Suppressor macrophage (primary cell): ENCODE measurements around the gene SHROOM1.
"Not testable (repeated sequence)": the region's sequence is repeated elsewhere in the genome, so short reads cannot be mapped to it uniquely, and the experiment has no call there.

Experiments used
- DNase-seq, 4 experiments: peaks; one replicate each; pipeline ENCODE4 v3.0.0-alpha.2; 2020 to 2022

SHROOM1 gene

DNA sequence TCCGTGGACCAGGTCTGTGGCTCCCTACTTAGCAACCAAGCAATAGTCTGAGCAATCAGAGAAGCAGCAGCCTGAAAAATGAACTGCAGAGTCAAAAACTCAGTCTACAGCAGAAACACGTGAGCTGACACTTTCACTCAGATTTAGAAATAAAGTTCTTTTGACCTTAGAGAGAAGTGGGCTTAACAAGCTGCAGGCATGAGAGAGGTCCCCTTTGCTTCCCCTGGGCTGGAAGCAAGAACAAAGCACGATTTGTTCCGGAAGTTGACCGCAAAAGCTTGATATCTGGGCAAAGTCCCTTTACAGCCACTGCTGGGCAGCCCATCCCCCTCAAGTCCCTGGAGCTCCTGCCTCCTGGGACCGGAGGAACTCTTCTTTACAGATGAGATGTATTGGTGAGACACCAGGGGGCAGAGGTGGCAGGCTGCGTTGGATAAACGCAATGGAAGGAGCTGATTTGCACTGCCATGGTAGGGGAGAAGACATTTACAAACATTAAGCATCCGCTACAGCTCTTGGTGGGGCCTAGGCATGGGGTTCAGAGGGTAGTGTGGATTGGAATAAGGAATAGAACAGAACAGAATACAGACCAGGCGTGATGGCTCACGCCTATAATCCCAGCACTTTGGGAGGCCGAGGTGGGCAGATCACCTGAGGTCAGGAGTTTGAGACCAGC lies 23.1 kb downstream of the SHROOM1 start:
- DNase-seq = no peak

DNA sequence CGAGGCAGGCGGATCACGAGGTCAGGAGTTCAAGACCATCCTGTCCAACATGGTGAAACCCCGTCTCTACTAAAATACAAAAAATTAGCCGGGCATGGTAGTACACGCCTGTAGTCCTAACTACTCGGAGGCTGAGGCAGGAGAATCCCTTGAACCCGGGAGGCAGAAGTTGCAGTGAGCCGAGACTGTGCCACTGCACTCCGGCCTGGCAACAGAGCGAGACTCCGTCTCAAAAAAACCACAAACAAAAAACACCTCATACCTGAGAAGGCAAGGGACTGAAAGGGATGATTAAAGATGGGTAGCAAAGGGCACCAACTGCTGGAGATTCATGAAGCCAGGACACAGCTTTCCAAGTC lies 23.7 kb downstream of the SHROOM1 start:
- DNase-seq = not testable (repeated sequence)

DNA sequence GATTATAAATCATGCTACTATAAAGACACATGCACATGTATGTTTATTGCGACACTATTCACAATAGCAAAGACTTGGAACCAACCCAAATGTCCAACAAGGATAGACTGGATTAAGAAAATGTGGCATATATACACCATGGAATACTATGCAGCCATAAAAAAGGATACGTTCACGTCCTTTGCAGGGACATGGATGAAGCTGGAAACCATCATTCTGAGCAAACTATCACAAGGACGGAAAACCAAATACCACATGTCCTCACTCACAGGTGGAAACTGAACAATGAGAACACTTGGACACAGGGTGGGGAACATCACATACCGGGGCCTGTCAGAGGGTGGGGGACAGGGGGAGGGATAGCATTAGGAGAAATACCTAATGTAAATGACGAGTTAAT lies 24.6 kb downstream of the SHROOM1 start:
- not testable (repeated sequence) for DNase-seq

DNA sequence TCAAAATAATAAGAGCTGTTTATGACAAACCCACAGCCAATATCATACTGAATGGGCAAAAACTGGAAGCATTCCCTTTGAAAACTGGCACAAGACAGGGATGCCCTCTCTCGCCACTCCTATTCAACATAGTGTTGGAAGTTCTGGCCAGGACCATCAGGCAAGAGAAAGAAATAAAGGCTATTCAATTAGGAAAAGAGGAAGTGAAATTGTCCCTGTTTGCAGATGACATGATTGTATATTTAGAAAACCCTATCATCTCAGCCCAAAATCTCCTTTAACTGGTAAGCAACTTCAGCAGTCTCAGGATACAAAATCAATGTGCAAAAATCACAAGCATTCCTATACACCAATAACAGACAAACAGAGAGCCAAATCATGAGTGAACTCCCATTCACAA lies 26.2 kb downstream of the SHROOM1 start:
- DNase-seq = not testable (repeated sequence)

DNA sequence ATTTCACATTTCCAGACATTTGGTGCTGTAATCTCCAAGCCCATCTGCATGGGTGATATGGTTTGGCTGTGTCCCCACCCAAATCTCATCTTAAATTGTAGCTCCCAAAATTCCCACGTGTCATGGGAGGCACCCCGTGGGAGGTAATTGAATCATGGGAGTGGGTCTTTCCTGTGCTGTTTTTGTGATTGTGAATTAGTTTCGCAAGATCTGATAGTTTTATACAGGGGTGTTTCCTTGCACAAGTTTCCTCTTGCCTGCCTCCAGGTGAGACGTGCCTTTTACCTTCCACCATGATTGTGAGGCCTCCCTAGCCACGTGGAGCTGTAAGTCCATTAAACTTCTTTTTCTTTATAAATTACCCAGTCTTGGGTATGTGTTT lies 27.8 kb downstream of the SHROOM1 start:
- not testable (repeated sequence) for DNase-seq

DNA sequence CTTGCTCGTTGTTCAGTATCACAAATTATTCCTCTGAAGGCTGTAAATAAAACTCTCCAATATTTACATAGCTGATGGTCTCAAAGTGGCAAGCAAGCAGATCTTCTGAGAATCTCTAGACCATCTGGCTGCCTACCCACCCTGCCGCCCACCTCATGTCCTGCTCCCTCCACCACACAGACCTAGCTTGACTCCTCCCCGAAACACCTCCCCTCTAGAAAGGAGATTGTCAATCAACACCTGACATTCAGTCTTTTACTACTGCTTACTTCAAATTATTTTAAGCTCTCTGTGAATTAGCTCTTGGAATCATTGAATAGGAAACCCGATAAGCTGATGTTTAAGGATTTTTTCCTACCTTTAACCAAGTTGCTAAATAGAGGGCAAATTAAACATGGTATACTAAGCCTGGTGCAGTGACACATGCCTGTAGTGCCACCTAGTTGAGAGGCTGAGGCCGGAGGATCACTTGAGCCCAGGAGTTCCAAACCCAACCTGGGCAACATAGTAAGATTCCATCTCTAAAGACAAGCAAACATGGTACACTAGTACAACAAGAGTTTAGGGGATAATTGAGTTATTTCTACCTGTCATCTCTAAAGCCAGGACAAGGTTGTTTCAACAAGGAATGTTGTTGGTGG lies 28.3 kb downstream of the SHROOM1 start:
- no peak for DNase-seq

DNA sequence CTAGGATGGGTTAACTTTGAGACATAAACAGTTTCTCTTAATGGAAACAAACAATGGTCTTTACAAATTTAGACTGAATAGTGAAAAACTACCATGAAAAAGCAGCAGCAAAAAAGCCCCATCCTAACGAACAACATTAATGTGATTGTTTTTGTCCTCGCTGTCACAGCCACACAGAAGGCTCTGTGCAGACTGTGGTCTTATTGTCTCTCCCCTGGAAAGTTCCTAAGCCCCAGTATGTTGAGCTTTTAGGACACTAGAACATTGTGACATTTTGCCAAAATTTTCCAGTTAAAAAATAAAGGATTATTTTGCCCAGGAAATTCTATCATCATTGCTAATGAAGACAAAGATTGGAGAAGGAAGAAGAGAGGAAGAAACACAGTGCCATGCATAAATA lies 29.9 kb downstream of the SHROOM1 start:
- DNase-seq = no peak

DNA sequence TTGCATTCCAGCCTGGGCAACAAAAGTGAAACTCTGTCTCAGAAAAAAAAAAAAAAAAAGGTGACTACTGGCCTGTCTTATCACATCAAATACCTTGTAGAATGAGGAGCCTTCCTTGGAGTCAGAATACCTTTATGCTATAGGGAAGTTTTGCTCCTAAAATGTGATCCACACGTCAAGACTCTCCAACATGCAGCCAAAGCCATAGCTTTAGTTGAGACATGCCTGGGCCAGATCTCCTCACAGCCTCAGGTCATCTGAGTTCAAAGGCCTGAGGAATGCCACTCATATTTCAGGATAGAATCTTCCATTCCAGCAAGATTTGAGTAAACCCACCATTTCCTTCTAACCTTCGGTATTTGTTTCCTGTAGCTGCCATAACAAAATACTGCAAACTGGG lies 31.1 kb downstream of the SHROOM1 start:
- no peak for DNase-seq

DNA sequence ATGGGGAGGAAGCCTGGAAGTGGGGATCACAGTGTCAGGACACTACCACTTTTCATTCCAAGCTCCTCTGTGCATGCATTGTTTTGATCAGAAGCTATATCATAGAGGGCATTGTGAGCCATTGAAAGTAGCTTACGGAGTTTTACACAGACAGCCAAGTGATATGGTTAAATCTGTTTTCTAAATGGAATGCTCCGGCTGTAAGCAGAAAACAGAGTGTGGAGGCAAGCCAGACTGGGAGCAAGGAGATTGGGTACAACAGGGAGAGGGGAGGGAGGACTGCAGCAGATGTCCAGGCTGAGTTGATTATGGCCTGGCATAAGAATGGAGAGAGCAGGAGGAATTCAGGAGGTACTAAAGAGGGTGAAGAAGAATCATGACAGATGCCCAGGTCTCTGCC lies 32.8 kb downstream of the SHROOM1 start:
- no peak for DNase-seq

DNA sequence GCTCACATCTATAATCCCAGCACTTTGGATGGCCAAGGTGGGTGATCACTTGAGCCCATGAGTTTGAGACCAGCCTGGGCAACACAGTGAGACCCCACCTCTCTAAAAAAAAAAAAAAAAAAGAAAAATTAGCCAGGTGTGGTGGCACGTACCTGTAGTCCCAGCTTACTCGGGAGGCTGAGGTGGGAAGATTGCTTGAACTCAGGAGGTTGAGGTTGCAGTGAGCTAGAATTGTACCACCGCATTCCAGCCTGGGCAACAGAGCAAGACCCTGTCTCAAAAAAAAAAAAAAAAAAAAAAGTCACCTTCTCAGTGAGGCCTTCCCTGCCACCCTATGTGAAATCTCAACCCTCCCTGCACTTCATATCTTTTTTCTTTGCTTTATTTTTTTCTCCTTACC lies 39.4 kb downstream of the SHROOM1 start:
- DNase-seq = no peak

DNA sequence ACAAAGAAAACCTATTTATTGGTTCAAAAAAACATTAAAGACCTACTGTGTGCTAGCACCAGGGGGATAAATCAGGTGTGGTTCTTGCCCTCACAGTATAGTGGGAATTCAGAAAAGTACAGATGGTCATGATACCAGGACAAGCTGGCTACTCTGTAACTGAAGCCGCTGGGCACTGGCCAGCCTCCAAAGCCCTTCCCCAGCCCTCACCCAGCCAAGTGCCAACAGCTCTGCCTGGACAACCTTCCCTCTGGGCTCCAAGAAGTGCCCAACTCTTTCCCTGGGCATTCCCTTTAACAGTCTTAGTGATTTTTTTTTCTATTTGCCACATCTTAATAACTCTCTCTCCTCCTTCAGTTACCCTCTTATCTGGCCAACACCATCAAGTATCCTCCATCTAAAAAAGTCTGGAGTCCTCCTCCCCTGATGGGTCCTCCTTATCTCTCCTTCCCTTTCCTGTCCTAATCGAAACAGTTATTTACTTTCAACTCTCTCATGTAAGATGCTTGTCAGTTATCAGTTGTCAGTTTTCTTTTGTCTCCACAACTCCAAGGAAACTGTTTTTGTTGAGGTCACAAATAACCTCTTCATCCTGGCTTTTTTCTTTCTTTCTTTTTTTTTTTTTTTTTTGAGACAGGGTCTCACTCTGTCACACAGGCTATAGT lies 40.1 kb downstream of the SHROOM1 start:
- DNase-seq = no peak

DNA sequence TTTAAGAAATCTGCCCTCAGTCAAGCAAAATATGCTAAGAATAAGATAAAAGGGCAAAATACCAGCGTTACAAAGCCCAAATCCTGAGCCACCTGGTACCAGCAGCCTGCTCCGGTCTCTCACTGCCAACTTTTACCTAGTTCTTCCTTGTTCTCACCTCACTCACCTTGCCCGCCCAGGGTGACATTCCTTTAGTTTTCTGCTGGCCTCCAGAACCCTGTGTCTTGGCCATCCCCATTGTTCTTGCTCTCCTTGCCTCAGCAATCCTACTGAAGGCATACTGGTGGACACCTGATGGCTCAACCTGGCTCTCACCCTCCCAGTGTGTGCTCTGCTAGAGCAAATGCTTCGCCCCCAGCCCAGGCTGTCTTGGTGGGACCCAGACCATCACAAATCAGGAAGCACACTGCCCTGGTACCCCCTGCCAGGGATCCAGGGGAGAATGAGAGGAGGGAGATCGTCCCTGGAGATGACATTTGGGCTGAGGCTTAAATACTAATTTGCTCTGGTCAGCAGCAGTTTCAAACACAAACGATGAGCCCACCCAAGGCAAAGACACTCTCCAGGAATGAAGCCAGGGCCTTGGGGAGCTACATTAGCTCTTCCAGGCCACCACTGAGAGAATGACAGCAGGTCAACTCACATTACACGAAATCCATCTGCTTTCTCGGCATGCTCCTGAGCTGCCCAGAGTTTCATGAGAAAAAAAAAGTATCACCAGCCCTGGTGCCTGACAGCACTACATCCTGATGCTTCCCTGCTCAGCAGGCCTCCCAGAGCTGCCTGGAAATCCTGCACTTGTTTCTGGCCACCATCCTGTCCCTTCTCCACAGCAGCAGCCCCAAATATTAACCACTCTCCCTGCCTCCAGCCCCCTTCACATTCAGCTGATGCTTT lies 41.2 kb downstream of the SHROOM1 start:
- no peak for DNase-seq

DNA sequence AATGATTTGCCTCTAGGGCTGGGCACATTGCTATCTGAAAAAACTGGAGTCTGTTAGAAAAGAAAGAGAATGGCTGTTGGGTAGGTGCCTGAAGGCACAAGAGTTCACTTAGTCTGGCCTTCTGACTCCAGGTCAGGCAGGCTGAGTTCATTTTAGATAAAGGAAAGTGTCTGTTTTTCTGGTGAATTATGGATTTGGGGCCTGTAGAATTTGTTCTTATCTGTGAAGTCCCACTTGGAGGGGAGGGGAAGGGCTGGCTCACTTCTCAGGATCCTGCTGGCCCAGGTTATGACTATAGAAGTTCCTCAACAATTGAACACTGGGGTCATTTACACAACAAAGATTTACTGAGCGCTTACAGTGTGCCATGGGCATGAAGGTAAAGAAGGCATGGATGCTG lies 41.9 kb downstream of the SHROOM1 start:
- DNase-seq = no peak

DNA sequence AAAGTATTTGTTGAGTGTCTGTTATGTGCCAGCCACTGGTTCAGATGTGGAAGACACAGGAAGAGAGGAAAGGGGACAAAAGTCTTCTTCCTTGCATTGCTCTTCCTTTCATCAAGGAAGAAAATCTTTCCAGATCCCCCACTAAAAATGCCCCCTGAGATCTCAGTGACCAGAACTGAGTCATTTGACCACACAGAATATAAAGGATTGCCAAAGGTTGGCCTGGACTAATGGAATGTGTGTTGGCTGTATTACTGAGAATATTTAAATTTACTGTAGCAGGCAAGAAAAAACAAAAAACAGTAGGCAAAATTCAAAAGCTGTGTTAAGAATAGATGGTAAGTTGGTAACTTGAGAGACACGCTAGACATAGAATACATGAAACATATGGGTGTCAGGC lies 43.4 kb downstream of the SHROOM1 start:
- no peak for DNase-seq

DNA sequence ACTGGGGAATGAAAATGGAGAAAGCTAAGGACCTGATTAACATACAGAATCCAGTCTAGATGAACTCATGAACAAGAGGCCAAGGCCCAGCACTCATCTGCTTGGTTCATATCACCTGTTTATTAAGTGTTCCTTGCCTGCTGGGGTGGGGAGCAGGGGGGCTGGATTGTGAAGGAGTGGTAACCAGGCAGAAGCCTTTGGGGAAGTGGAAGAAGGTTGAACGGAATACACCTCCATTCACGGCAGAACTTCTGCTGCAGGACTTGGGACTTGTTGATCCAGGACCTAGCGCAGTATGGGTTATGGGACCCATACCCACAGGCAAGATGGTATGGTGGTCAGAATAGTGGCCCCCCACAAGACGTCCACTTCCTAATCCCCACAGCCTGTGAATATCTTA lies 44.6 kb downstream of the SHROOM1 start:
- no peak for DNase-seq

DNA sequence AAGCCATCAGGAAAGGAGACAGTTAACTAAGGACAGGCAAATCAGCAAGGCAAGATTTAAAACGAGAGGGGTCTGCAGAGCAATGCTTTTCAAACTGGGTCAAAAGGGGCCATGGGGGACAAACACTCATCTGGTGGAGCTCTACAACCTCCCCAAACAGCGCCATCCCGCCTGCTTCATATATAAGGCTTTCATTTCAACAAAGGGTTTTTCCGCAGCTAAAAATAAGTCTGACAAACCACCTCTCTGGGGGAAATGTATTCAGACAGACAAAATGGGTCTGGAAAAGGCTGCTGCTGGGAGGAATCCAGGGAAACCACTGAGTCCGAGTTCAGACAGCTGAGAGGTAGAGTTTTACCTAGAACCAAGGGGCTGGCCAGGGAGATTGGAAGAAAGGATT lies 45.1 kb downstream of the SHROOM1 start:
- DNase-seq = no peak

DNA sequence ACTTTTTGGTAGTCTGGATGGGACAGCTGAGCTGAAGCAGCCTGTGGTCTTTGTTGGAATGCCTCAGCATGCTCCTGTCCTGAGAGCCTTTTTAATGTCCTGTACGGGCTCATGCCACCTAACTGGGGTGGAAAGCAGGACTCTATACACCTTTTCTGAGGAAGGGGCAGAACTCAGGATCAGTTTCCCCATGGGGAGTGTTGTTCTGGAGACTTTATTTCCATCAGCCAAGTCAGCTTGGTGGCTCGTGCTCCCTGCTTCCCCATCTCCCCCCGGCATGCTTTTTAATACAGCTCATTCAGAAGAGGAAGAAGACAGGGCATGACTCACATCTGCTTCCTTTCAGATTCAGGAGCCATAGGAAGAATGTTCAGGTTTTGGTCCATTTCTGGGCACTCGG lies 48.3 kb downstream of the SHROOM1 start:
- peak; percentile 67 to 81 (median 75) for DNase-seq

DNA sequence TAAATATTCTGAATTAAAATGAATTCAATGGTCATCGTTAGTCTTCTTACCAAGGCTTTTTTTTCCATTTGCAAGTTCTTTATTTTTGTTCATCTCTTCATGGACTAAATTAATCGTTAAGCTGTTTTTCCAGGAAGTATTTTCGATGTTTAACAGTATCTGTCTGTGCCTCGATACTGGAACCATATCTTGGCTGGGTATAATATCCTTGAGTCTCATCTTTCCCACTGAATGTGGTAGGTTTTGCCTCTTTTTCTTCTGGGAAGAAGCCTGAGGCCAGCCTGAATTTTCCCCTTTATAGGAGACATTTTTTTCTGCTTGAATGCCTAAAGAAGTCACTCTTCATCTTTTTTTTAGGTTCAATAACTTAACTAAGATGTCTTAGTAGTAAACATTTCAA lies 49.4 kb downstream of the SHROOM1 start:
- DNase-seq = no peak

DNA sequence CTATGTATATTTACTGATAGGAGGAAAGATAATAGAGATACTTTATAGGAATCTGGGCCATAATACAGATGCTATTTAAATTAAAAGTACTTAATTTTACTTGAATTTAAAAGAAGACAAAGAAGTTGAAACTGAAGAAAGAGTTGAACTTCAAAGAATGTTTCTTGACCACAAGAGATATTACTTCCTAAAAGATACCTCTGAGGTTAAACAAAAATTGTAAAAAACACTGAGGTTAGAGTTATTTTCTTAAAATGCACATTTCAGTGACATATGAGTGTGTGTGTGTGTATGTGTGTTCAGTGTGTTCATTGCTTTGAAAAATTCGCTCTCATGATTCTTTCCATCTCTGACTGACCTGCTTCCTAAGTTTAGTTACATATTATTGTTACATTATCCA lies 49.9 kb downstream of the SHROOM1 start:
- DNase-seq = no peak

DNA sequence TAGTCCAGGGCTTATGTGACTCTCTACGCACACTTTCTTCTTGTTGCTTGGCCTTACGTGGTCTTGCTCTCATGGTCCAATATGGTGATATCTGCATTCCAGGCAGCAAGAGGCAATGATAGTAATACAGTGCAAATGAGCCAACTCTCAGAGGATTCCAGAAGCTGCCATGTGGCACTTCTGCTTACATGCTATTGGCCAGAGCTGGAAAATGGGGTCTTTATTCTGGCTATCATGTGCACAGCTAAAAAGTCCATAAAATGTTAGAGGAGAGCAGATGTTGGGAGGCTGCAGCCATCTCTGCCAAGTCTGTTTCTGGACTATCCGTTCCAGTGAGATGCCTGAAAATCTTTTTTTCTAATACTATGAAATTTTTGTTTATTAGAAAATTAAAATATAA lies 50.5 kb downstream of the SHROOM1 start:
- DNase-seq = no peak

DNA sequence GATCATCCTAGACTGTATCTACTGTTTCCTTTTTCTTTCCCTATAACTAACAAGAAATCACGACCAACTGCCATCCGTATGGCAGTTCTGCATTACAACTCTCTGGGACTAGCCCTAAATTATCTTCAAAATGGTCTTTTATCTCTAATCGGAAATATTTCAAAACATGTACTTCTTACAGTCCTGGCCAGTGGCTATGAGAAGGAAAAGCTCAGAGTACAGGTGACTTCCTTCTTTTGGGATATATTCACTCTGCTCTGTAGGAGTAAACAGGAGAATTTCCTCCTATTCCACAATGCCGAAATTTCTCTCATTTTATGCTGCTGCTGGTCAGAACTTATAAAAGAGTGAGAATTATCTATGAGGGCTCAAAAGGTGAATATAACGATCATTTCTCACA lies 51.6 kb downstream of the SHROOM1 start:
- DNase-seq = no peak

DNA sequence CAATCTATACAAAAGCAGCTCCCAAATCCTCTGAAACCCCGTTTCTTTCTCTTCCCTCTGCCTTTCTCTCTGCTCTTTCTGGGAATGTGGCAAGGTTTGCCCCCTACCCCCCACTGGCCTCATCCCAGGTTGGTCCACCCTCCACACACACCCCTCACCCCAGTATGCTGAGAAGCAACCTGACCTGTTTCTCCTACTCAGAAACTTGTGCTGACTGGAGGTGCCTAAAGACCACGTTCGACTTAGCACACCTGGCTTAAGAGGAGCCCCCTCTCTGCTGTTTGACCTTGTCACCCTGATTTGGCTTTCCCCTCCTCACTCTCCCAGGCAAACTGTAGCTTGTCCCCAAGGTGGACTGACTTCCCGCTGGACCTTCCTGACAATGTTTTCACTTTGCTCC lies 52.3 kb downstream of the SHROOM1 start:
- DNase-seq = no peak
